ENCODE data around the gene PRPF18. TPM values are rescaled to one million over a fixed set of nuclear protein-coding genes. Genes with fewer than 3 reads are reported as not detected.
"Not testable (repeated sequence)": the region's sequence is repeated elsewhere in the genome, so short reads cannot be mapped to it uniquely, and the experiment has no call there.

The PRPF18 gene
- total RNA-seq (2014; rRNA removed; shearing (Covaris generic)): 47.2 and 51.8 TPM in 2 replicates

- peak; percentile 94 for DNase-seq (ENCODE audit: low read depth)
Measured at GRCh38 chr10:13586676-13587355, at the start of gene PRPF18. TSS of gene PRPF18 (plus strand) at chr10:13586965. CDS start at chr10:13587087, 122 bp downstream.

- not testable (repeated sequence) for DNase-seq (ENCODE audit: low read depth)
Measured at GRCh38 chr10:13537985-13538384, 48.8 kb upstream of the PRPF18 start.

GRCh38 chr10:13542533-13542932 is 44.2 kb upstream of the PRPF18 start:
- no peak for DNase-seq (ENCODE audit: low read depth)

- DNase-seq (ENCODE audit: low read depth): no peak
Measured at GRCh38 chr10:13550802-13551201, 36.0 kb upstream of the PRPF18 start.

GRCh38 chr10:13555884-13556510 is 30.8 kb upstream of the PRPF18 start:
- peak; percentile 36 for DNase-seq (ENCODE audit: low read depth)

GRCh38 chr10:13559124-13559700 is 27.6 kb upstream of the PRPF18 start:
- peak; percentile 23 for DNase-seq (ENCODE audit: low read depth)

GRCh38 chr10:13560597-13560996 is 26.2 kb upstream of the PRPF18 start:
- peak; percentile 86 for DNase-seq (ENCODE audit: low read depth)

GRCh38 chr10:13563481-13564445 is 23.0 kb upstream of the PRPF18 start:
- DNase-seq (ENCODE audit: low read depth): no peak

- DNase-seq (ENCODE audit: low read depth): no peak
Measured at GRCh38 chr10:13564576-13564975, 22.2 kb upstream of the PRPF18 start.

GRCh38 chr10:13567030-13567429 is 19.7 kb upstream of the PRPF18 start:
- no peak for DNase-seq (ENCODE audit: low read depth)

GRCh38 chr10:13571541-13571940 is 15.2 kb upstream of the PRPF18 start:
- no peak for DNase-seq (ENCODE audit: low read depth)

- no peak for DNase-seq (ENCODE audit: low read depth)
Measured at GRCh38 chr10:13573960-13574359, 12.8 kb upstream of the PRPF18 start.

GRCh38 chr10:13585195-13585751 is 1.5 kb upstream of the PRPF18 start:
- DNase-seq (ENCODE audit: low read depth): no peak

- DNase-seq (ENCODE audit: low read depth): no peak
Measured at GRCh38 chr10:13585943-13586342, 822 bp upstream of the PRPF18 start.

GRCh38 chr10:13587391-13587790 is 626 bp downstream of the PRPF18 start:
- DNase-seq (ENCODE audit: low read depth): peak; percentile 17

- DNase-seq (ENCODE audit: low read depth): no peak
Measured at GRCh38 chr10:13589316-13589715, 2.6 kb downstream of the PRPF18 start.

- DNase-seq (ENCODE audit: low read depth): no peak
Measured at GRCh38 chr10:13590886-13591285, 4.1 kb downstream of the PRPF18 start.

- no peak for DNase-seq (ENCODE audit: low read depth)
Measured at GRCh38 chr10:13592306-13592705, 5.5 kb downstream of the PRPF18 start.

- peak; percentile 24 for DNase-seq (ENCODE audit: low read depth)
Measured at GRCh38 chr10:13593535-13593934, 6.8 kb downstream of the PRPF18 start.

- no peak for DNase-seq (ENCODE audit: low read depth)
Measured at GRCh38 chr10:13594641-13595040, 7.9 kb downstream of the PRPF18 start.

- DNase-seq (ENCODE audit: low read depth): no peak
Measured at GRCh38 chr10:13597909-13598308, 11.1 kb downstream of the PRPF18 start.
